Smooth muscle cell (in vitro differentiated cells): Measurements from ENCODE around the gene GRID2IP. TPM values are rescaled to one million over a fixed set of nuclear protein-coding genes. Genes with fewer than 3 reads are reported as not detected.

ENCODE experiments used
- DNase-seq: peaks from one replicate; lab custom pipeline; 2025; ENCODE audit not compliant: unreplicated experiment; lab: John Stamatoyannopoulos, UW
- H2AFZ ChIP-seq: fragments of 200-600 bp; sonication (generic); 2 replicates; pipeline ENCODE4 v1.6.0; 2016; ENCODE audit warnings: antibody characterized with exemption, low read depth, mild to moderate bottlenecking
- H3F3A ChIP-seq: fragments of 200-600 bp; sonication (generic); 2 replicates; pipeline ENCODE4 v1.6.0; 2017; ENCODE audit warnings: antibody characterized with exemption, low read depth
- H3K27ac ChIP-seq: fragments of 200-600 bp; sonication (generic); 2 replicates; pipeline ENCODE4 v1.5.1; 2016; ENCODE audit warnings: low read depth, mild to moderate bottlenecking
- H3K27me3 ChIP-seq: fragments of 200-600 bp; sonication (generic); 2 replicates; pipeline ENCODE4 v1.6.1; 2016; ENCODE audit warnings: low read depth, mild to moderate bottlenecking
- H3K36me3 ChIP-seq: fragments of 200-600 bp; sonication (generic); 2 replicates; pipeline ENCODE4 v1.5.1; 2016; ENCODE audit warnings: low read depth
- H3K4me1 ChIP-seq: fragments of 200-600 bp; sonication (generic); 2 replicates; pipeline ENCODE4 v1.5.1; 2016; ENCODE audit warnings: low read depth
- H3K4me2 ChIP-seq: fragments of 200-600 bp; sonication (generic); 2 replicates; pipeline ENCODE4 v1.6.0; 2016; ENCODE audit warnings: mild to moderate bottlenecking
- H3K4me3 ChIP-seq: fragments of 200-600 bp; sonication (generic); 2 replicates; pipeline ENCODE4 v1.5.1; 2016; ENCODE audit warnings: mild to moderate bottlenecking
- H3K79me2 ChIP-seq: fragments of 200-600 bp; sonication (generic); 2 replicates; pipeline ENCODE4 v1.6.0; 2016; ENCODE audit warnings: low read depth, mild to moderate bottlenecking
- H3K9ac ChIP-seq: fragments of 200-600 bp; sonication (generic); 2 replicates; pipeline ENCODE4 v1.6.0; 2016; ENCODE audit warnings: low read depth
- H3K9me3 ChIP-seq: fragments of 200-600 bp; sonication (generic); replicated peaks from 2 replicates; pipeline ENCODE4 v1.5.1; 2016; ENCODE audit warnings: low read depth
- H4K20me1 ChIP-seq: fragments of 200-600 bp; sonication (generic); 2 replicates; pipeline ENCODE4 v1.6.0; 2016; ENCODE audit warnings: low read depth
- WGBS: methylation state at CpG from one replicate; pipeline ENCODE4 v1.1.7; 2016; ENCODE audit warnings: low lambda C conversion rate; 5-methylcytosine and 5-hydroxymethylcytosine counted together
- polyA plus RNA-seq: library from polyadenylated mRNA; unstranded; fragments of >200 nt; fragmentation: Nextera tagmentation; extraction: Ambion mirVana; gene quantifications from 2 replicates; pipeline ENCODE4 v1.2.1, GENCODE V29; 2016
- total RNA-seq: library from RNA; depleted of rRNA; stranded (reverse); fragments of >200 nt; gene quantifications from 2 replicates; pipeline ENCODE4 v1.2.3, GENCODE V29; 2014
- TF ChIP-seq, protein P1 (sequence below): fragments of 200-600 bp; sonication (generic); IDR thresholded peaks from 2 replicates; pipeline ENCODE4 v1.5.1; 2017; ENCODE audit warnings: borderline replicate concordance, mild to moderate bottlenecking, antibody characterized with exemption; ENCODE audit not compliant: insufficient read depth, poor library complexity, severe bottlenecking

Gene GRID2IP
- total and polyA plus RNA-seq, 2 experiments from 2014 or later, result not detected

DNA sequence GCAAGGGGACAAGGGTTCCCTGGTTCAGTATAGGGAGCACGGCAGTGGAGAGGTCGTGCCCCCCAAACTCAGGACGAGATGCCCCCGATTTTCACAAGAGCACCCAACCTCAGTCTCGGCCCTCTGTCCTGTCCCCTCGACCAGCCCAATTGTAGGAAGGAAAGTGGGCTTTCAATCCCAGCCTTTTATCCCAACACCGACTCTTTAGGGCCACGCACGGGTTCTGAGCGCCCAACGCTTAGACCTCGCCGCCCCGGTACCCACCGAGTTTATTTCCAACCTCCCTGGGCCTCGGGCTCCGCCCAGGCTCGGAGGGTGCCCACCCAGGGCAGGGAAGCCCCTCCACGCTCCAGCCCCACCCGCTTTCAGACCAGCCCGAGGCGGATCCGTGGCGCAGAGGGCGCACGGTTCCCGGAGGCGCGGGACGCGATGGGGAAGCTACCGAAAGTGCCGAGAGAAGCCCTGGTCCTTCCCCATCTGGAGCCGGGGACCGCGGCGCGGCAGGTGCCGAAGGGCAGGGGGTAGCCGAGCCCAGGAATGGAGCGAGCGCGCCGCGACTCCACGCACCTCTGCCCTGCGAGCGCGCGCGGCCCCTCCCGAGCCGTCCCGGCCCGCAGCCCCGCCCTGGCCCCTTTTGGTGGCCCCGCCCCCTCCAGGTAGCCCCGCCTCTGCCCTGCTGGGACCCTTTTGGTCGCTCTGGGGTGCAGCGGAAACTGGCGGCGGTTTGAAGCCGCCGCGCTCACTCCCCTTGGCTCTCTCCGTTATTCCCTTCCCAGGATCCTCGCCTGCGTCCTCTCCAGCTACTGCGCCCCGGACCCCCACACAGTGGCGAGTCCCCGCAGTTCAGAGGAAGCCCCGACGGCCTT is 20.4 kb downstream of the GRID2IP start:
- Histone ChIP-seq H3K27ac (no peak overlapping the region), H3K4me2 (peak overlapping the region; percentile 82), H3F3A (no peaks in the 10 kb centered on the region), H3K9me3 (no peaks in the 10 kb centered on the region), H3K27me3 (peaks cover 65% of the 10 kb centered on the region), H4K20me1 (no peaks in the 10 kb centered on the region), H3K36me3 (no peaks in the 10 kb centered on the region), H3K79me2 (no peaks in the 10 kb centered on the region), H3K4me3 (peak overlapping the region; percentile 38), H3K4me1 (no peaks in the 10 kb centered on the region), H2AFZ (no peak overlapping the region), H3K9ac (no peak overlapping the region)
- 3% methylated on average over 68 of the region's 74 CpGs for WGBS
- no peak for DNase-seq
- TF ChIP-seq, protein P1, sequence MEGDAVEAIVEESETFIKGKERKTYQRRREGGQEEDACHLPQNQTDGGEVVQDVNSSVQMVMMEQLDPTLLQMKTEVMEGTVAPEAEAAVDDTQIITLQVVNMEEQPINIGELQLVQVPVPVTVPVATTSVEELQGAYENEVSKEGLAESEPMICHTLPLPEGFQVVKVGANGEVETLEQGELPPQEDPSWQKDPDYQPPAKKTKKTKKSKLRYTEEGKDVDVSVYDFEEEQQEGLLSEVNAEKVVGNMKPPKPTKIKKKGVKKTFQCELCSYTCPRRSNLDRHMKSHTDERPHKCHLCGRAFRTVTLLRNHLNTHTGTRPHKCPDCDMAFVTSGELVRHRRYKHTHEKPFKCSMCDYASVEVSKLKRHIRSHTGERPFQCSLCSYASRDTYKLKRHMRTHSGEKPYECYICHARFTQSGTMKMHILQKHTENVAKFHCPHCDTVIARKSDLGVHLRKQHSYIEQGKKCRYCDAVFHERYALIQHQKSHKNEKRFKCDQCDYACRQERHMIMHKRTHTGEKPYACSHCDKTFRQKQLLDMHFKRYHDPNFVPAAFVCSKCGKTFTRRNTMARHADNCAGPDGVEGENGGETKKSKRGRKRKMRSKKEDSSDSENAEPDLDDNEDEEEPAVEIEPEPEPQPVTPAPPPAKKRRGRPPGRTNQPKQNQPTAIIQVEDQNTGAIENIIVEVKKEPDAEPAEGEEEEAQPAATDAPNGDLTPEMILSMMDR, result no peak

DNA sequence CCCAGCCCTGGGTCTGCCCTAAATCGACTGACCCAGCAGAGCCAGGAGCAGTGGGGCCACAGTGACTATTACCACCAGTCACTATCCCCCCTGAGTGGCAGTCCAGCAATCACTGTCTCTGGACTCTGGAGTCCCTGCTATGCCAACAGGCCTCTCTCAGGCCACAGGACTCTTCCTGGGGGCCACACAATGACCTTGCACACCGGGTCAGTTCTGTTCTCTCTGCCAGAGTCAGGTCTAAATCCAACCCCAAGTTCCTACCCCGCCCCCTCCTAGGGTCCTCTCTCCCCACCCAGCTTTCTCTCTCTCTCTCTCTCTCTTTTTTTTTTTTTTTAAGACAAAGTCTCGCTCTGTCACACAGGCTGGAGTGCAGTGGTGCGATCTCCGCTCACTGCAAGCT is 21.6 kb downstream of the GRID2IP start:
- Histone ChIP-seq H3K9ac (no peak overlapping the region), H3K4me3 (no peak overlapping the region), H3K27me3 (peaks cover 64% of the 10 kb centered on the region), H3F3A (no peaks in the 10 kb centered on the region), H4K20me1 (no peaks in the 10 kb centered on the region), H3K9me3 (no peaks in the 10 kb centered on the region), H3K4me1 (no peaks in the 10 kb centered on the region), H3K36me3 (no peaks in the 10 kb centered on the region), H2AFZ (no peak overlapping the region), H3K4me2 (no peak overlapping the region), H3K79me2 (no peaks in the 10 kb centered on the region), H3K27ac (no peak overlapping the region)
- TF ChIP-seq, protein P1, result no peak
- WGBS, result 46% methylated on average over 6 of the region's 6 CpGs
- DNase-seq, result no peak

DNA sequence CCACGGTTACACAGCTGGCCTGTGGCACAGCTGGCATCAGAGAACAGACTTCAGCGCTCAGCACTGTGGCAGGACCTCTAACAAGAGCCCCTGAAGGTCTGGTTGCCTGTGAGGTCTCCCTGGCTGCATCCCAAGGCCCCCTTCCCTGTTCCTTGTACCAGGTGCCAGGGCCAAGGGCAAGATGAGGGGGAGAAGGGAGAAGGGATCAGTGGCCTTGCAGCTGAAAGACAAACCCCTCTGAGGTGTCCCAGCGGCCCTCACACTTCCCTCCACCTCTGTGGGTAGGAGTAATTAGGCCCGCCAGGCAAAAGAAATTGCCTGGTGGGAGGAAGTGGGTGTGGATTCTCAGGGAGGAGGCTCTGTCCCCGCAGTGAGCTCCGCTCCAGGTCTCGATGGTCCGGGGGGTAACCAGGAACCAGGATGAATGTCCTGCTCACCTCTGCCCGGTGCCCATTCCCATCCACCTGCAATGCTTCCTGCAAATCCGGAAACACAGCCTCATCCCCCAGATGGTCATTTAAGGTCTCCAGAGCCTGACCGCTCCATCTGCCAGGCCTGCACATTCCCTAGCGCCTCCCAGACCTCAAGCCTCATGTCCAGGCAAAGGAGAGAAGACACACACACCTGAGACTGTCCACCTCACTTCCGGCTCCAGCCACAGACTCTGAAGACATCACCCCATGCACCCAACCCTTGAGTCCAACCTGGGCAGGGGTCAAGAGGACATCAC is 22.7 kb downstream of the GRID2IP start:
- no peak for DNase-seq
- Histone ChIP-seq H3K27ac (no peak overlapping the region), H3K27me3 (peaks cover 54% of the 10 kb centered on the region), H4K20me1 (no peaks in the 10 kb centered on the region), H2AFZ (no peak overlapping the region), H3K79me2 (no peaks in the 10 kb centered on the region), H3F3A (no peaks in the 10 kb centered on the region), H3K9ac (no peak overlapping the region), H3K9me3 (no peaks in the 10 kb centered on the region), H3K4me2 (no peak overlapping the region), H3K4me1 (no peaks in the 10 kb centered on the region), H3K36me3 (no peaks in the 10 kb centered on the region), H3K4me3 (no peak overlapping the region)
- TF ChIP-seq, protein P1, result no peak
- 77% methylated on average over 13 of the region's 13 CpGs for WGBS
